GM18502 (cell line): ENCODE data around the gene USP24.
A peak's percentile ranks its signal among the peaks of the same experiment; 100 is the strongest.

Experiments used
- ATAC-seq: cut with Tn5 transposase; IDR thresholded peaks from one replicate; pipeline ENCODE4 v1.9.1; 2021; ENCODE audit warnings: mild to moderate bottlenecking; ENCODE audit not compliant: unreplicated experiment, poor library complexity

Gene USP24

DNA sequence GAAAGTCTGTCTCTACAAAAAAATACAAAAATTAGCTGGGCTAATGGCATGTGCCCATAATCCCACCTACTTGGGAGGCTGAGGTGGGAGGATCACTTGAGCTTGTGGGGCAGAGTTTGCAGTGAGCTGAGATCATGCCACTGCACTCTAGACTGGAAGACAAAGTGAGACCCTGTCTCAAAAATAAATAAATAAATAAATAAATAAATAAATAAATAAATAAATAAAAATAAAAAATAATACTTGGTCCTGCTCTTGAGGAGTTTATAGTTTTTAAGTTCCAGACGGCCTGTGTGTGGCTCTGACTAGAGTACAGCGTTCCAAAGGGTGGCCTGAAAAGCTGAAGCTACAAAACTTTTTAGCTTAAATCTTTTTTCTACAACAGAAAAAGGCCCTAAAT is 140.7 kb downstream of the USP24 start:
- no peak for ATAC-seq

DNA sequence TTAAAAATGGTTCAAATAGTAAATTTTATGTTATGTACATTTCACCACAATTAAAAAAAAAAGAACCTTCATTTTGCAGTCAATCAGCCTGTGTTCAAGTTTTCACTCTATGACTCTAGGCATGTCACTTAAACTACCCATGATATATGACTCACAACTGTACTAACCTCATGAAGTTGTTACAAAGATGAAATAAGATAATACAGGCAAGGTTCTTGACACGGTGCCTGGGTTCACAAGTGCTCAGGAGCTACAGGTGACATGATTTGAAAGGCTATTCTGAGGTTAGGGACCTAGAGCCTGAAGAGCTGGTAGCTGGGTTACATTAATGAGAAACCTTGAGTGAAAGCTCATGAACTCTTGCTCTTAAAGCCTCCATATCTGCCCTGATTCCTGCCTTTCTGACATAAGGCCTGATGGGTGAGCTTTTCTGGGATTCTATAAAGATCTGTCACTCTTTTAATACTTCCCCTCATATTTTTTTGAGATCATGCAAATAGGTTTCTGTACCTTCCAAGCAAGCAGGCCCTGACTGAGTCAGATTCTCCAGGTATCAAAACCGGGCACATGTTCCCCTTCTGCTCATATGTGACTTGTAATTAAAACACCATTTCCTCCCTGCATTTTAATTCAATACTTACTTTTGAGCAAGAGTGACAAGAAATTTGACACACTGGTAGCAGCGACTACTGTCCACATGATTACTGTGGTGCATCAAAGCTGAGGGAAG is 141.8 kb downstream of the USP24 start:
- ATAC-seq: peak; percentile 86

DNA sequence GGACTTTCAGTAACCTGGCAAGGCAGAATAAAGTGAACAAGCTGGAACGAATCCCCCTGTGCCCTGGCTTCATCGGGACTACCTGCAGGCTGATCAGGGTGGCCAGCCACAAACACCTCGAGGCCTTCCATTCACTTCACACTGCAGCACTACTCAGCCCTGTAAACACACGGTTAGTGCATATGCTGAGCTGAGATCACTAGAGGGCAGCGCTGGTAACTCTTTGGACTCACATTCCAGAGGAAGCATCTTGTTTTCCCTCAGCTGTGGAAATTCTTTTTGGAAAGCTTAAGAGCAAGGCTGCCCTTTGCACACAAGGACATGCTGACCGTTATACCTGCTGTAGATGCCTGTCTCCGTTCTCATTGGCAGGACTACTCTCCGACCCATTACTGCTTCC is 143.7 kb downstream of the USP24 start:
- ATAC-seq: no peak

DNA sequence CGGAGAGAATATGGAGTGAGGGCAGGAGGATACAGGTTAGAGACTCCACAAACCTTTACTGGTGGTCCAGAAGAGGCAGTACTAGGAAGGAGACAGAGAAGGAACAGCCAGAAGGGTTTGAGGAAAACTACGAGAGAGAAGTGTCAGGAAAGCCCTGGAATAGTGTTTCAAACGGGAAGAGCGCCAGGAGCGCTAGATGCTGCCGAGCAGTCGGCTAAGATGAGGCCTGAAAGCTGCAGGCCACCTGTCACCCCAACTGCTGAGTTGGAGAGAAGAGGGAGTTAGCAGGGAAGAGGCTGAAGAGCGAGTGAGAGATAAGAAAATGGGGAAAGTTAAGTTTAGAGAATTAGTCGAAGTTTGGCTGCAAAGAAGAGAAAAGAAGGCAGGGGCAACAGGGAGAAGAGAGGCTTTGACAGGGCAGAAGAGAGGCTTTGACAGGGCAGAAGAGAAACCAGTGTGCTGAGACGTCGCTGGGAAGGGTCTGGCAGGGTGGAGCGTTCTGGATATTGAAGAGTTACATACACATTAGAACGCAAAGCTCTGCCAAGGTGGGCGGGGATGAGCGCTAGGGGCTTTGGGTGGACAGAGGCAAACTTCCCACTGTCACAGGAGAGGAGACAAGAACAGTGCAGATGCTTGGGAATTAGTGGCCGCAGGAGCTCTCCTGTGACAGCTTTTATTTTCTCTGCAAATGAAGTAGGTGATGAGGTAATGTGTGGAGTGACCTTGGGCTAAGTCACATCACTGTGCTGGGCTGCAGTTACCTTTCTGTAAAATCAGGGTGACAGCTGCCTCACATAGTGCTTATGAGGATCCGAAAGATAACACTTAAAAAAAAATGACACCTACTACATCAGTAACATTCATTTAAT is 144.6 kb downstream of the USP24 start:
- no peak for ATAC-seq

DNA sequence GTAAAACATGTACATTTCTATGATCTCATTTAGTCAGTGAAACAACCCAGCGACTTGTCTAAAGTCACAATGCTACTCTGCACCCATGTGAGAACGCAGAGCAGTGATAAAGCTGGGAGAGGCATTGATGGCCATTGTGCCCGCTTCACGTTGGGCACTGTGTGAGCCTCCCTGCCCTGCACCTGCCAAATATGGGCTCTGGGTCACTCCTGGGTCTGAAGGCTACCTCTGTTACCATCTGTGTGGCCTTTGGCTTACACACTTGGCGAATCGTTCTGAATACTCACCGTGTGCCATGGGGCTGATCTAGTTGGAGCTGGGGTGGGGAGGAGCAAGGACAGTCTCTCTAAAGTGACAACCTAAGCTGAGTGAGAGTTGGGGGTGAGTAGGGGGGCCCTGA is 145.9 kb downstream of the USP24 start:
- no peak for ATAC-seq

DNA sequence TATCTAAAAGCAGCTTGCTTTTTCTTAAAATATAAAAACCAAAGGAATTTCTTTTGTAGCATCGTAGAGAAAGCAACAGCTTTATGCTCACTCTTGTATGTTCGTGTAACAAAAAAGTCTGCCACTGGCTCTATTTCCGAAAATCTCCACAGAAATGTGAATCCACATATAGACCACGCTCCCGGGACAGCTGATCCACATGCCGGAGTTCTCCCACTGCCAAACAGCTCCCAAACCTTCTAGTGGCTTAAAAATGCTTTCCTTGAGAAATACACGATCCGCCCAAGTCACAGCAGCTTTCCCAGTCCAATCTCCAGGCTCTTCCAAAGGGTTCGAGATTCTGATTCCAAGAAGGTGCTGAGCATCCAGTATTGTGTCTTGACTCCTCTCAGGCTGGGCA is 146.5 kb downstream of the USP24 start:
- ATAC-seq: no peak

DNA sequence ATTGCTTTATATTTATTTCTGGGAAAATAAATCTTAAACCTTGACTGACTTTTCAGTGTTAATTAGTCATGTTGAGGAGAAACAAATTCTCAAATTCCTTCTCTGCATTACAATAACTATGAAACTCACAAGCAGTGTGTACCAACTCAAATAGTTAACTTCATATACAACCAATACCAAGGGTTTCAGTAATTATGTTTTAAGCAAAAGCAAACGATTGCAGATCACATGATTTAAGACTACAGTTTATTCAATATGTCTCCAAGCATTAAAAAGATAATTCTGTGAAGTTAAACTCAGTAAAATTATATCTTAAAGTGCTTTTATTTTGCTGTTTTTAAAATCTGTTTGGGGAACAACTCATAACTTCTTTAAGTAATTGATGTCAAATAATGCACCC is 147.2 kb downstream of the USP24 start:
- ATAC-seq: no peak

DNA sequence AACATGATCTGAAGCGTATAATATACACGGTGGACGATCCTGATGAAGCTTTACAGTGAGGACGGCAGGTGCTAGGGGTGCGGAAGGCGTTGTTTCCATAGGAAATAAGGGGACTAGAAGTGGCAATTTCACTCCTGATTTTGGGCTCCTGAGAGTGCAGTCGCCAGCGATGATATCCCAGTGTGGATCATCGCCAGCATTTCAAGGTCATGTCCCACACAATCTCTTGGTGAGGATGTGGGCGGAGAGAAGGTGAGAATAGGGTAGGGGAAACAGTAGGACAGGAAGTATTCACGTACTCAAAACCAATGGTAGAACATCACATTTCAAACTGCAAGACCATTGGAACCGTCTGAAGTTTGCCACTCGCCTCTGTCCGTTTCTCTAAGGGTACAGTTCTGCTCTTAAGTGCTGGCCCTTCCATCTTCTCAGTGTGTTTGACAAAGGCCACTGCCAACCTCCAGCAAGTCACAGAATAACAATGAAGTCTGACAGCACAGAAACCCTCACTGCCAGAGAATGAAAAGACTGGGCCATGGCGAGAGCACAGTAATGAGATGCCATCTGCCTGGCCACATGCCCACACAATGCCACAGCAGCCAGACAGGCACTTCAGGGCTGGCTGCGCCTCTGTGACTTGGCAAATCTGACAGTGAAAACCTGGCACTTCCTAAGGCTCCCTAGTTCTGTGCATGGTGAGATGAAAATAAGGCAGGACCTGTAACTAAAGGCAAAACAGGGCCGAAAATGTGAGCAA is 148.0 kb downstream of the USP24 start:
- no peak for ATAC-seq

DNA sequence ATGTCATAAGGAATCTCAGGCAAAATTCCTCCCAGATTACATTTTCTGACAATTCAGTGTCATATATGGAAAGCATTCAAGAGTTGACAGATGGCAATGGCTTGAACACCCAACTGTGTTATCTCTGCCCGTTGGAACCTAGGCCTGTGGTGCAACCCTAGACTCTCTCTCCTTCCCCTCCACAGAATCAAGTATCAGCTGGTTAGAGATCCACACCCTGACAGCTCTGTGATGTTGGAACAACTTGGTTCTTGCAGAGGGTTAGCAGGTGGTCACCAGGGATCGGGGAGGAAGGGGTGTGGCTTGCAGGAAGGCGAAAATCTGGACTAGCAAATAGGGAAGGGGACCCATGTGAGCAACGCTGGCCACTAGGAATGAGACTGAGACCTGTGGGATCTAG is 149.5 kb downstream of the USP24 start:
- no peak for ATAC-seq

DNA sequence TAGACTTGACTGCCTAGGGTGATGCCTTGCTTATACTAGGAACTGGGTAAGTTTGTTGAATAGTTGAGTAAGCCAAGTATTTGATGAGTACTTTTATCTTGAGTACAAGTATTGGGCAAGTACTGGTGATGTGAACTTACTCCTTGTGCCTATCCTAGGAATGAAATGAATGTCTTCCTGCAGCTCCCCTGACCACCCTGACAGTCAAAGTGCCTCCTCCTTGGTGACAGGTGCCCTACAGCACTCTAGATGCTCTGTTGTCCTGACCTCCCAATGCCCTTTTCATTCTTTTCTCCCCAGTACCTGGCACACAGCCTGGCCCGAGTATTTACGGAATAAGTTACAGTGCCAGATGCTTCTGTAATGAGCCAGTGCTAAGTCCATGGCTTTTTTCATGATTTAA is 150.3 kb downstream of the USP24 start:
- ATAC-seq: no peak

DNA sequence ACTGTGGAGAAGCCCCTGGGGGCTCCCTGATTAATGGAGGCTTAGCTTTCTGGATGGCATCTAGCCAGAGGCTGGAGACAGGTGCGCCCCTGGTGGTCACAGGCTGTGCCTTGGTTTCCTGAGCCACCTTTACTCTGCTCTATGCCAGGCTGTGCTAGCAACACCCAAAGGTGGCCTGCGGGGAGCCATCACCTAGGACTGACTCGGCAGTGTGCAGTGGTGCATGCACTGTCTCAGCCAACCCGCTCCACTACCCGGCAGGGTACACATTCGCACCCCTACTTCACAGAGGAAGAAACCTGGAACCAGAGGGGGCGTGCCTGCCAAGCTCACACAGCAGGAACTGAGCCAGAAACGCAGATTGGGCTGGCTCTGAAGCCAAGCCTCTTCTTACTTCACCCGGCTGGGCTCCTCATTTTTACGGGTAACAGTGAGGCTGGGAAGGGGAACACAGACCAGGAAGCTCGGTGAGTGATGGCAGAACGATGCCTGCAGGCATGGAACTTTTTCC is 151.0 kb downstream of the USP24 start:
- no peak for ATAC-seq

DNA sequence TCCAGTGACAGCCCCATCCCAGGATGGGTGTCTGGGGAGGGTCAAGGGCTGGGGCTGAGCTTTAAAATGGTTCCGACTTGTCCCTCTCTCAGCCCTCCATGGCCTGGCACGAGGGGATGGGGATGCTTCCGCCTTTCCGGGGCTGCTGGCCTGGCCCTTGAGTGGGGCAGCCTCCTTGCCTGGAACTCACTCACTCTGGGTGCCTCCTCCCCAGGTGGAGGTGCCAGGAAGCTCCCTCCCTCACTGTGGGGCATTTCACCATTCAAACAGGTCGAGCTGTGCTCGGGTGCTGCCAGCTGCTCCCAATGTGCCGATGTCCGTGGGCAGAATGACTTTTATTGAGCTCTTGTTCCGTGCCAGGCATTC is 151.6 kb downstream of the USP24 start:
- no peak for ATAC-seq

DNA sequence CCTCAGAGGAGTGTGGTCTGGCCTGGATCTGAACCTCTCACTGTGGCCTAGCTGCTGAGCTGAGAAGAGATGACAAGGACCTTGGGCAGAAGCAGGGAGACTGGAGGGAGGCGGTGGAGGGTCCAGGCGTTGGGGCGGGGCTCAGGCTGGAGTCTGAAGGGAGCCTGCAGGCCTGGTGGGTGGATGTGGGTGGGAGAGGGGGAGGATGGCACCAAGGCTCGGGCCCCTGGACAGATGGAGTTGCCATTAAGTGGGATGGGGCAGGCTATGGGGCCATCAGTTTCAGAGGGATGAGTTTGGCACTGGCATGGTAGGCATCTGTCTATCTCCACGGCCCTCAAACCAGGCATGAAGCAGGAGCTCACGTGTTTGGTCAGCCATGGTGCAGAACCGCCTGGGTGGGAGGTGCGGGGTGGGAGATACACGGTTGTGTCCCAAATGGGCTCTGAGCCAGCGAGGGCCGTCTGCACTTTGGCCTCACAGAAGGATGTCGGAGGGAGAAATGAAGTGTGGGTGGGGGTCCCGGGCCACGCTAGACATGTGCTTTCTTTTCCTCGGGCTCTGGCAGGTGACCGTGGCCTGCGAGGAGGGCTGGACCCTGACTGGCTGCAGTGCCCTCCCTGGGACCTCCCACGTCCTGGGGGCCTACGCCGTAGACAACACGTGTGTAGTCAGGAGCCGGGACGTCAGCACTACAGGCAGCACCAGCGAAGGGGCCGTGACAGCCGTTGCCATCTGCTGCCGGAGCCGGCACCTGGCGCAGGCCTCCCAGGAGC is 152.2 kb downstream of the USP24 start:
- ATAC-seq: no peak

DNA sequence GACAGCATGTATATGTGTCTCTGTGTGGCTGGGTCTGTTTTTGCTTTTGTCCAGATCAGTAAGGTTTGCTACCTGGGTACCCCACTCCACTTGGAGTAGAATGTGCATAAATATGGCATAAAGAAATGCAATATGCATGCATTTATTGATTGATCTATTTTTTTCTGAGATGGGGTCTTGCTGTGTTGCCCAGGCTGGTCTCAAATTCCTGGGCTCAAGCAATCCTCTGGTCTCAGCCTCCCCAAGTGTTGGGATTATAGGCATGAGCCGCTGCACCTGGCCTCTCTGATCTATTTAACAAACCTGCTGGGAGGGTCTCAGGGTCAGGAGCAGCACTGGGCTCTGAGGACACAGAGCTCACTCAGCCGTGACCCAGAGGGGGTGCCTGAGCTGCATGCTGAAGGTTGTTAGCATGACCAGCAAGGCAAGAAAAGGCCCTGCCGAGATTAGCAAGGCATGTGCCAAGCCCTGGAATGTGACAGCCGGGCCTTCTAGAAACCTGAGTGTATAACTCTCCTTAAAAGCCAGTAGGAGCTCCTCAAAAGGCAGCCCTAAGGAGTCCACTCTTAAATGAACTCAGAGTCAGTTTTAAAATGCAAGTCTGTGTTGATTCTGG is 153.3 kb downstream of the USP24 start:
- no peak for ATAC-seq

DNA sequence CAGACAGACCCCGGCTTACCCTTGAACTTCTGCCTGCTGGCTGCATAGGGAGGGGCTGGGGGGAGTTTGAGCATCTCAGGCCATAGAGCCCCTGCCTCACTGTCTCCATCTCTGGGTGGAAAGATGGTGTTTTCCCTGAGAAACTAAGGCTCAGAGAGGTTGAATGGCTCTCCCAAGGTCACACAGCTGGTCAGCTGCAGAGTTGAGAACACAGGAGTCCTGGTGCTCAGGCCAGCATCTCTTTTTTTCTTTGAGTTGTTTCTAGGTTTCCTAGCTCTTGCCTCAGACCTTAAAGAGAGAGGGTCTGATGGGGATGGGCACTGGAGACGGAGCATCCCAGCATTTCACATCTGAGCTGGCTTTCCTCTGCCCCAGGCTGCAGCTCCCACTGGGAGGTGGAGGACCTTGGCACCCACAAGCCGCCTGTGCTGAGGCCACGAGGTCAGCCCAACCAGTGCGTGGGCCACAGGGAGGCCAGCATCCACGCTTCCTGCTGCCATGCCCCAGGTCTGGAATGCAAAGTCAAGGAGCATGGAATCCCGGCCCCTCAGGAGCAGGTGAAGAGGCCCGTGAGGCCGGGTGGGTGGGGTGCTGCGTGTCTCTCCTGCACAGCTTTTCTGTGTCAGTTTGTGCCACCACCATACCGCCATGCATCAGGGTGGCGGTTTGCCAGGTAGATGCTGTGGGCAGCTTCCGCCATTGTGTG is 154.0 kb downstream of the USP24 start:
- ATAC-seq: no peak

DNA sequence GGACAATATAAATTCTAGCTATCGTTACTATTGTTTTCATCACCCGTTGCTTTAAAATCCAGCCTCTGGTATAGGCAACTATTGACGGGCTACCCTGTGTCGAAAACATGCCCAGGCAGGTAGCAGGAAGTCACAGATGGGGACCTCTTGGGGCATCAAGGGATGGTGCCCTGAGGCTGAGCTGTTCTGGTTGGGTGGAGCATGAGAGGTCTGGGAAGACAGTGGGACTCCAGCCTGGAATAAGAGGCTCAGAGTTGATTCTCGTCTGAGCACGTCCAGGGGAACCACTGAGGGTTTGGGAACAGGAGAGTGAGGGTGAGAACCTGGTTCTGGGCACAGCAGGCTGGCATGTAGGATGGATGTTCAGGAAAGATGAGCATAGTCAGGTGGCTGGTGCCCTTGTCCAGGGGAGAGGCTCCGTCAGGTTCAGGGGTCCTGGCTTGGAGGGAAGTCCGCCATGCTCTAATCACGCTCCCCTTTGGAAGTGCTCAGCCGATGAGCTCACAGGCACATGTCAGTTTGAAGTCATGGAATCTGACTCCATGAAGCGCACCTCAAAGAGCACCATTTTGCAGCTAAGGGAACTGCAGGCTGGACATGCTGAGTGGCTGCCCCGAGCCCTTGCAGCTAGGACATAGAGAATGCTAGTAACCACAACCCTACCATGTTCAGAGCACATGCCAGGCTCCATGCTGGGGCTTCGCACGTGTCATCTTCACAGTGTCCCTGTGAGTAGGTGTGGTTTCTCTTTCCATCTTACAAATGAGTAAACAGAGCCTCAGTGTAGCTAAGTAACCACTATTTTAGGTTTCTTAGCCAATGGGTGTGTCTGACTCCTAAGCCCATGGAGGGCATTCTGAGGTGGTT is 154.8 kb downstream of the USP24 start:
- ATAC-seq: no peak

DNA sequence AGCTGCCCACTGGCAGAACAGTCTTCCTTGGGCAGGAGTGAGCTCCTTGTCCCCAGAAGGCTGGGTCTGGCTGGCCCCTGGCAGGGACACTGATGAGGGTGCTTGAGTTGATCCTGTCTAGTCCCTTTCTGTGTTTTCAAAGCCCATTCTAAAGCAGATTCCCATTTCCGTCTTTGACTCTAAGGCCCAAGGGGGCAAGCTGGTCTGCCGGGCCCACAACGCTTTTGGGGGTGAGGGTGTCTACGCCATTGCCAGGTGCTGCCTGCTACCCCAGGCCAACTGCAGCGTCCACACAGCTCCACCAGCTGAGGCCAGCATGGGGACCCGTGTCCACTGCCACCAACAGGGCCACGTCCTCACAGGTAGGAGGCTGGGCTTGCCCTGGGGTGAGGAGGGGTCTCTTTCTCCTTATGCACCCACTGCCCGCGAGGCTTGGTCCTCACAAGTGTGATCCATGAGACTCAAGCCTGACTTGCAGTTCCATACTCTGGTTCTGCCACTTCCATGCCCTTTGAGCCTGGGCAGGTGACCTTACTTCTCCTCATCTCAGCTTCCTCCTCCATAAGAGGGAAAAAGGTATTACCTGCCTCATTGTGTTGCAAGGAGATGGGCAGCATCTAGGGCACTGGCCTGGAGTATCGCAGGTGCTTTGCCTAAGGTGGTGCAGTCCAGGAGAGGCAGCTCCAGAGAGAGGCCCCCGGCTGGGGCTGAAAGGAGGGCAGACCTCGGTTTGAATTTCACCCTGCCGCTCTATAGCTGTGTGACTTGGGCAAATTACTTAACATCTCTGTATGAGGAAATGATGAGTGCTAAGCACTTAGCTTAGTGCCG is 155.6 kb downstream of the USP24 start:
- ATAC-seq: no peak

DNA sequence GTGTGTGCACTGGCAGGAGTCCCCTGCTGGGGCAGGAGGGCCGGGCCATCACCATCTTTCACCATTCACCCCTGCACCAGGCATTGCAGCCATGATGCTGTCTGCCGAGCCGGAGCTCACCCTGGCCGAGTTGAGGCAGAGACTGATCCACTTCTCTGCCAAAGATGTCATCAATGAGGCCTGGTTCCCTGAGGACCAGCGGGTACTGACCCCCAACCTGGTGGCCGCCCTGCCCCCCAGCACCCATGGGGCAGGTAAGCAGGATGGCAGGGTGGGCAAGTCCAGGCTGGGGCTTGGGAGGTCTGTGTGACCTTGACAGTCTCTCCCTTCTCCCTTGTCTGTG is 157.2 kb downstream of the USP24 start:
- ATAC-seq: no peak
